OCI-LY7 (cell line): ENCODE measurements around the gene UBE2M. TPM values are rescaled to one million over a fixed set of nuclear protein-coding genes. Genes with fewer than 3 reads are reported as not detected.
A peak's percentile ranks its signal among the peaks of the same experiment; 100 is the strongest.

ENCODE experiments used
- BruUV-seq: library from RNA; stranded (reverse); fragments of 400-500 nt; replicated peaks from 2 replicates; lab custom pipeline; 2021; lab: Mats Ljungman, UMichigan
- CTCF ChIA-PET: fragments of 300-600 bp; sonication (Branson Sonifier 250); formaldehyde crosslinking; loops from one replicate; lab custom pipeline; 2022; ENCODE audit warnings: antibody characterized with exemption; ENCODE audit not compliant: unreplicated experiment; lab: Charles Lee
- POLR2A ChIA-PET: fragments of 300-600 bp; sonication (Branson Sonifier 250); formaldehyde crosslinking; loops from one replicate; lab custom pipeline; 2022; ENCODE audit warnings: antibody characterized with exemption; lab: Charles Lee
- DNase-seq: peaks from one replicate; pipeline ENCODE4 v3.0.0-alpha.2; 2015; ENCODE audit warnings: low spot score
- H2AFZ ChIP-seq: fragments of 200-600 bp; sonication (generic), shearing (Covaris generic); 2 replicates; pipeline ENCODE4 v1.6.1; 2014; ENCODE audit warnings: mild to moderate bottlenecking, antibody characterized with exemption, low read length, moderate library complexity
- H3K27ac ChIP-seq: fragments of 200-600 bp; sonication (generic); 2 replicates; pipeline ENCODE4 v1.5.1; 2014; ENCODE audit warnings: mixed run types, low read depth, mild to moderate bottlenecking, moderate library complexity, low read length, inconsistent platforms; ENCODE audit not compliant: poor library complexity, severe bottlenecking
- H3K36me3 ChIP-seq: fragments of 200-600 bp; sonication (generic); 2 replicates; pipeline ENCODE4 v1.6.1; 2014; ENCODE audit warnings: mild to moderate bottlenecking, antibody characterized with exemption, low read length, moderate library complexity, mixed read lengths; ENCODE audit not compliant: insufficient read depth
- H3K4me1 ChIP-seq: fragments of 200-600 bp; sonication (generic); 2 replicates; pipeline ENCODE4 v1.5.1; 2014; ENCODE audit warnings: mild to moderate bottlenecking, low read length; ENCODE audit not compliant: insufficient read depth, poor library complexity, severe bottlenecking
- H3K4me2 ChIP-seq: fragments of 200-600 bp; sonication (generic); 2 replicates; pipeline ENCODE4 v1.6.1; 2014; ENCODE audit warnings: mild to moderate bottlenecking, low read length
- H3K4me3 ChIP-seq: fragments of 200-600 bp; sonication (generic); 2 replicates; pipeline ENCODE4 v1.5.1; 2014; ENCODE audit warnings: mild to moderate bottlenecking, low read depth, low read length; ENCODE audit not compliant: poor library complexity, severe bottlenecking
- H3K79me2 ChIP-seq: fragments of 200-600 bp; sonication (generic); 2 replicates; pipeline ENCODE4 v1.6.1; 2016; ENCODE audit warnings: low read depth, mild to moderate bottlenecking, low read length, moderate library complexity, mixed read lengths; ENCODE audit not compliant: insufficient read depth
- H3K9me2 ChIP-seq: fragments of 200-600 bp; sonication (generic); 2 replicates; pipeline ENCODE4 v1.6.1; 2016; ENCODE audit warnings: mild to moderate bottlenecking, low read length, mixed read lengths; ENCODE audit not compliant: insufficient read depth
- H3K9me3 ChIP-seq: fragments of 200-600 bp; sonication (generic); 2 replicates; pipeline ENCODE4 v1.6.1; 2014; ENCODE audit warnings: mild to moderate bottlenecking, mixed run types, low read length, mixed read lengths
- H4K20me1 ChIP-seq: fragments of 200-600 bp; sonication (generic); 2 replicates; pipeline ENCODE4 v1.6.1; 2014; ENCODE audit warnings: mild to moderate bottlenecking, antibody characterized with exemption, low read length, moderate library complexity, mixed read lengths; ENCODE audit not compliant: insufficient read depth
- CTCF ChIP-seq: fragments of 200-600 bp; sonication (generic); conservative IDR thresholded peaks from 2 replicates; pipeline ENCODE4 v1.5.1; 2014; ENCODE audit warnings: mild to moderate bottlenecking, antibody characterized with exemption, low read length, moderate library complexity, mixed read lengths
- EZH2phosphoT487 ChIP-seq: fragments of 200-600 bp; sonication (generic); IDR thresholded peaks from 2 replicates; pipeline ENCODE4 v1.6.1; 2018; ENCODE audit warnings: low read depth, borderline replicate concordance, mild to moderate bottlenecking, mixed run types, antibody characterized with exemption, low read length, moderate library complexity, mixed read lengths
- intact Hi-C: fragments of 100-400 bp; cut with micrococcal nuclease; formaldehyde crosslinking; loops from one replicate; pipeline ENCODE4 v1.10.0; 2022; ENCODE audit not compliant: unreplicated experiment
- total RNA-seq, 2 experiments: library from RNA; depleted of rRNA in 1 of 2; stranded (reverse); fragments of >200 nt in 1 of 2; shearing (Covaris generic) in 1 of 2; gene quantifications; 2 replicates each; pipeline ENCODE4 v1.2.3, GENCODE V29; 2014 to 2022

Gene UBE2M
- total RNA-seq, 2 experiments from 2014 or later, result 101 to 117 TPM

- H3K27ac ChIP-seq, result no peak overlapping the region
- H3K9me3 ChIP-seq, result no peaks in the 10 kb centered on the region
- BruUV-seq, result no TSS peak
- no peaks in the 10 kb centered on the region for H3K9me2 ChIP-seq
- peaks cover 33% of the 10 kb centered on the region for H4K20me1 ChIP-seq
- H3K79me2 ChIP-seq, result peaks cover 38% of the 10 kb centered on the region
- no peak for TF ChIP-seq EZH2phosphoT487
- no peak for DNase-seq
- peak overlapping the region; percentile 94 for H3K4me3 ChIP-seq
- peak overlapping the region; percentile 98; the same call in 1 of the 2 replicates for H3K4me2 ChIP-seq
- no peak overlapping the region for H2AFZ ChIP-seq
- peaks cover 20% of the 10 kb centered on the region for H3K4me1 ChIP-seq
- intact Hi-C loops, result no loop called here
- H3K36me3 ChIP-seq, result peaks cover 79% of the 10 kb centered on the region
- POLR2A ChIA-PET, result no interaction called here
- CTCF ChIA-PET, result no interaction called here
Observed at GRCh38 chr19:58547323-58548312, 10.8 kb downstream of the UBE2M start.

- CTCF ChIA-PET, result no interaction called here
- no peak overlapping the region for H3K27ac ChIP-seq
- peaks cover 38% of the 10 kb centered on the region for H3K79me2 ChIP-seq
- no peaks in the 10 kb centered on the region for H3K9me2 ChIP-seq
- H3K9me3 ChIP-seq, result no peaks in the 10 kb centered on the region
- TSS peak; percentile 43 for BruUV-seq
- peak overlapping the region; percentile 98 for H3K4me2 ChIP-seq
- POLR2A ChIA-PET, result interaction anchor here (0.7 to 1.3 kb wide), 2 partner anchors 9 kb away, joined by 3 to 9 read pairs; partner anchors contain the start of gene CHMP2A
- peak overlapping the region; percentile 94 for H3K4me3 ChIP-seq
- H3K4me1 ChIP-seq, result peaks cover 20% of the 10 kb centered on the region
- intact Hi-C loops, result no loop called here
- H3K36me3 ChIP-seq, result peaks cover 63% of the 10 kb centered on the region
- TF ChIP-seq EZH2phosphoT487 (no peak), CTCF (no peak)
- H2AFZ ChIP-seq, result no peak overlapping the region
- DNase-seq, result no peak
- peaks cover 33% of the 10 kb centered on the region for H4K20me1 ChIP-seq
Observed at GRCh38 chr19:58546019-58546530, 12.3 kb downstream of the UBE2M start.

- POLR2A ChIA-PET, result interaction anchor here (1.3 kb wide), 1 partner anchor 9 kb away, joined by 9 read pairs; the partner anchor contains the start of gene CHMP2A
- DNase-seq, result peak; percentile 36
- peak overlapping the region; percentile 94 for H3K4me3 ChIP-seq
- H3K36me3 ChIP-seq, result peaks cover 57% of the 10 kb centered on the region
- peaks cover 33% of the 10 kb centered on the region for H4K20me1 ChIP-seq
- CTCF ChIA-PET, result interaction anchor here (0.8 kb wide), 1 partner anchor 9 kb away, joined by 4 read pairs; the partner anchor contains the start of gene CHMP2A
- peaks cover 20% of the 10 kb centered on the region for H3K4me1 ChIP-seq
- peaks cover 38% of the 10 kb centered on the region for H3K79me2 ChIP-seq
- no peak overlapping the region for H2AFZ ChIP-seq
- TF ChIP-seq EZH2phosphoT487 (no peak), CTCF (no peak)
- H3K27ac ChIP-seq, result peak overlapping the region; percentile 66
- intact Hi-C loops, result loop anchor here (1.0 kb wide), 1 partner anchor 10 kb away; the partner anchor contains the start of gene CHMP2A
- H3K9me3 ChIP-seq, result no peaks in the 10 kb centered on the region
- BruUV-seq, result no TSS peak
- peak overlapping the region; percentile 98 for H3K4me2 ChIP-seq
- no peaks in the 10 kb centered on the region for H3K9me2 ChIP-seq
Observed at GRCh38 chr19:58545286-58546018, 13.0 kb downstream of the UBE2M start.
